CD8-positive, alpha-beta memory T cell (primary cell): Measurements from ENCODE around the gene HOXA7. TPM values are rescaled to one million over a fixed set of nuclear protein-coding genes. Genes with fewer than 3 reads are reported as not detected.

Source experiments
- CTCF ChIA-PET: fragments of 350-600 bp; sonication (Branson Sonifier 250); formaldehyde crosslinking; loops from one replicate; lab custom pipeline; 2021; ENCODE audit warnings: antibody characterized with exemption; lab: Charles Lee
- POLR2A ChIA-PET: fragments of 350-600 bp; sonication (Branson Sonifier 250); formaldehyde crosslinking; loops from one replicate; lab custom pipeline; 2021; ENCODE audit warnings: antibody characterized with exemption; lab: Charles Lee
- DNase-seq, 5 donors: peaks; one replicate each; pipeline versions ENCODE4 v3.0.0 to v3.0.0-alpha.2; 2020 to 2022; ENCODE audit warnings: mixed read lengths in 1 of 5
- H3K27ac ChIP-seq: one replicate; pipeline ENCODE4 v1.7.0; 2013; ENCODE audit warnings: low read depth, mild to moderate bottlenecking, low read length, moderate library complexity
- H3K27me3 ChIP-seq: 2 replicates; pipeline ENCODE4 v1.7.0; 2013; ENCODE audit warnings: low read length, mild to moderate bottlenecking; ENCODE audit not compliant: insufficient read depth, poor library complexity, severe bottlenecking
- H3K36me3 ChIP-seq: 2 replicates; pipeline ENCODE4 v1.7.0; 2013; ENCODE audit warnings: mild to moderate bottlenecking, low read length, moderate library complexity; ENCODE audit not compliant: insufficient read depth
- H3K4me1 ChIP-seq: 2 replicates; pipeline ENCODE4 v1.7.0; 2013; ENCODE audit warnings: mild to moderate bottlenecking, low read length, moderate library complexity; ENCODE audit not compliant: insufficient read depth
- H3K4me3 ChIP-seq: 2 replicates; pipeline ENCODE4 v1.7.0; 2013; ENCODE audit warnings: mild to moderate bottlenecking, low read length
- H3K9me3 ChIP-seq: 2 replicates; pipeline ENCODE4 v1.7.0; 2013; ENCODE audit warnings: mild to moderate bottlenecking, low read length
- H3K27ac Mint-ChIP-seq, 8 donors: one replicate each; pipeline ENCODE4 v1.8.0; 2020 to 2021; ENCODE audit warnings: mixed read lengths in 8 of 8, mild to moderate bottlenecking in 6 of 8, inconsistent platforms in 3 of 8, moderate library complexity in 3 of 8
- H3K27me3 Mint-ChIP-seq, 2 donors: one replicate each; pipeline ENCODE4 v1.8.0; 2020 to 2021; ENCODE audit warnings: mixed read lengths in 2 of 2, mild to moderate bottlenecking in 1 of 2, moderate library complexity in 1 of 2
- H3K36me3 Mint-ChIP-seq, 3 donors: one replicate each; pipeline ENCODE4 v1.8.0; 2020 to 2021; ENCODE audit warnings: mixed read lengths in 3 of 3, inconsistent platforms in 1 of 3, mild to moderate bottlenecking in 1 of 3
- H3K4me1 Mint-ChIP-seq, 3 donors: one replicate each; pipeline ENCODE4 v1.8.0; 2020 to 2021; ENCODE audit warnings: mixed read lengths in 3 of 3, inconsistent platforms in 1 of 3, mild to moderate bottlenecking in 1 of 3
- H3K4me3 Mint-ChIP-seq, 7 donors: one replicate each; pipeline ENCODE4 v1.8.0; 2020 to 2021; ENCODE audit warnings: mixed read lengths in 7 of 7, mild to moderate bottlenecking in 6 of 7, moderate library complexity in 4 of 7, inconsistent platforms in 2 of 7
- H3K9me3 Mint-ChIP-seq, 5 donors: one replicate each; pipeline ENCODE4 v1.8.0; 2020 to 2022; ENCODE audit warnings: mixed read lengths in 5 of 5, mild to moderate bottlenecking in 3 of 5, moderate library complexity in 2 of 5, inconsistent platforms in 1 of 5
- polyA plus RNA-seq: library from polyadenylated mRNA; unstranded; fragments of 300-500 nt; fragmentation: Illumina TruSeq; gene quantifications from one replicate; pipeline ENCODE4 v1.2.3, GENCODE V29; 2021
- total RNA-seq, 2 experiments: library from RNA; stranded (reverse); gene quantifications; one replicate each; pipeline ENCODE4 v1.2.3, GENCODE V29; 2021

HOXA7 gene
- total and polyA plus RNA-seq, 3 experiments from 2014 or later, result not detected

DNA sequence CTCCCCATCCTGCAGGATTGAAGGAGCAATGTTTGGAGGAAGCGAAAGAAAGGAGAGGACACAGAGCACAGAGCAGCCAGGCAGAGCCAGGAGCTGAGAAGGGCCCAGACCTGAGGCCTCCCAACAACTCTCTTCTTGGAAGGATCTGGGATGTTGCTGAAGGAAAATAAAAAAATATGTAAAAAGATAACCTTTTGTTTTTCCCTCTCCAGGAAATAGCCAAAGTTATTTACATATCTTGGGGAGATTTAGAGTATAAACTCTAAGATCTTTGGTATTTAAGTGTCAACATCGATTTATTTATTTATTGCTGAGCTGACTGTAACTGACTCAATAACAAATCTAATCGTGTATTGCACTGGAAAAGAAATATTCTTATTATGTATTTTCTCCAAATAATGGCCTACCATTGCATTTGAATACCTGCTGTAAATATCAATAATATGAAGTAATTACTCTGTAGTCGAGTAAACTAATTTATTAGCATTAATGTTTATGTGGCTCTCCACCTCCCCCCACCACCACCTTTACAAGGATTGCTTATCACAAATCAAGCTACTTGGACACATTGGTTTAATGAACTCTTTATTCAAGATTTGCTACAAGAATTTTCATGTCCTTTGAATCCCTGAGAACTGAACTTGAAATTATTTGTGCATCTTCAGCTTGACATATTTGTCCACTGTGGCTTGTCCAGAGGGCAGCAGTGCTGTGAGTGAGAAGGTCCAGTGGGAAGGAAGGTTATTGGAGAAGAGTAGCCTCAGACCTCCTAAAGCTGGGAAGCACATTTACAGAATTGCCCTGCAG lies 30.4 kb upstream of the HOXA7 start:
- H3K27ac Mint-ChIP-seq, result peak overlapping the region in 2 of 8 donors; percentile 29 to 60
- POLR2A ChIA-PET, result interaction anchor here (1.0 to 1.5 kb wide), 2 partner anchors 9 to 14 kb away, joined by 3 read pairs; no protein-coding TSS in a partner anchor

DNA sequence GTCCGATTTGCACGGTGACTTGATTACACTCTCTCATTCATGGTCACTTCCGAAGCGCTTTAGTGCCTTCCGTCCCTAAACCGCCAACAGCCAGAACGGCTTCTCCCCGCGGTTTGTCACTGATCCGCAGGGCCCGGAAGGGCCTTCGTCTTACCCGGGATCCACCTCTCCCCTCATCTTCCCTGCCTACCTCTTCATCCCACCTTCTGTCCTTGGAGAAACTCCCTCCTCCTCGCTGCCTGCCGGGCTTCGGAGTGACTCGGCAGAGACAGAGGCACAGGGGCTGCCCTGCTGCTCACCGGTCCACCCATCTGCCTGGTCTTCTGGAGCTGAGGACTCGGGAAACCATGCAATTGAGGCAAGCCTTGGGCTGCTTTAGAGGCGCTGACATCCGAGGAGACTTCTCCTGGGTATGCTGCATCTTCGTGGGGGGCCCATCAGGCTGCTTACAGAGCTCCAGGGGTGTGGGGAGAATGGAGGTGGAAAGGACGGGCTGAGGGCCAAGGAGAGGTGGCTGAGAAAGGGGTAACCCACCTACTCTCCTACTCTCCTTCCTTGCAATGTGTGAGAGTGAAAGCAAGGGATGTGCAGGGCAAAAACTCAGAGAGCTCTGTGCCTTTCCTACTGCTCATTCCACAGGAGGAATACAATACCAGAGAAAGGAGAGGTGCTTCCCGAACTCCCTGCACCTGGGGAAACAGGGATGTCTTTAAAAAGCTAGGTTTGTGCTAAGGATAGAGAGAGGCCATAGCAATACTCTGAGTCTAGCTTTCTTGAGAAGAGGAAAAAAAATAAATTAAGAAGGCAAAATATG lies 29.6 kb upstream of the HOXA7 start:
- Histone ChIP-seq H3K27ac (no peak overlapping the region), H3K27me3 (peaks cover 91% of the 10 kb centered on the region), H3K4me3 (no peak overlapping the region), H3K36me3 (no peaks in the 10 kb centered on the region), H3K9me3 (no peaks in the 10 kb centered on the region), H3K4me1 (peaks cover 54% of the 10 kb centered on the region)
- Mint-ChIP-seq H3K4me1 (peaks cover 48 to 61% (median 51%) of the 10 kb centered on the region in 3 donors), H3K27me3 (peaks cover 87 to 91% of the 10 kb centered on the region in 2 donors), H3K27ac (peak overlapping the region in 4 of 8 donors; percentile 1 to 82 (median 46)), H3K9me3 (peaks cover 0 to 7% (median 0%) of the 10 kb centered on the region in 5 donors), H3K4me3 (peak overlapping the region; percentile 70 to 89 (median 84)), H3K36me3 (no peaks in the 10 kb centered on the region)
- DNase-seq, result peak in 1 of 5 donors; percentile 37
- POLR2A ChIA-PET, result interaction anchor here (1.0 to 1.5 kb wide), 2 partner anchors 10 to 13 kb away, joined by 3 read pairs; no protein-coding TSS in a partner anchor
- CTCF ChIA-PET, result interaction anchor here (1.2 to 2.5 kb wide), 7 partner anchors 10 to 31 kb away, joined by 3 to 15 read pairs (median 8); partner anchors contain the start of gene HOXA13

More for the DNA sequence above, 30.4 kb upstream of the HOXA7 start:
- peaks cover 0 to 7% (median 0%) of the 10 kb centered on the region in 5 donors for H3K9me3 Mint-ChIP-seq
- no peaks in the 10 kb centered on the region for H3K36me3 ChIP-seq
- peaks cover 56% of the 10 kb centered on the region for H3K4me1 ChIP-seq
- H3K4me1 Mint-ChIP-seq, result peaks cover 48 to 63% (median 57%) of the 10 kb centered on the region in 3 donors
- H3K27me3 ChIP-seq, result peaks cover 97% of the 10 kb centered on the region
- CTCF ChIA-PET, result interaction anchor here (1.0 to 2.4 kb wide), 8 partner anchors 7 to 32 kb away, joined by 3 to 15 read pairs (median 4); partner anchors contain the start of gene HOXA13
- DNase-seq, result no peak
- no peak overlapping the region for H3K4me3 ChIP-seq
- peak overlapping the region in 5 of 7 donors; percentile 26 to 38 (median 34) for H3K4me3 Mint-ChIP-seq
- no peaks in the 10 kb centered on the region for H3K9me3 ChIP-seq
- no peak overlapping the region for H3K27ac ChIP-seq
- peaks cover 91 to 92% of the 10 kb centered on the region in 2 donors for H3K27me3 Mint-ChIP-seq
- H3K36me3 Mint-ChIP-seq, result no peaks in the 10 kb centered on the region

DNA sequence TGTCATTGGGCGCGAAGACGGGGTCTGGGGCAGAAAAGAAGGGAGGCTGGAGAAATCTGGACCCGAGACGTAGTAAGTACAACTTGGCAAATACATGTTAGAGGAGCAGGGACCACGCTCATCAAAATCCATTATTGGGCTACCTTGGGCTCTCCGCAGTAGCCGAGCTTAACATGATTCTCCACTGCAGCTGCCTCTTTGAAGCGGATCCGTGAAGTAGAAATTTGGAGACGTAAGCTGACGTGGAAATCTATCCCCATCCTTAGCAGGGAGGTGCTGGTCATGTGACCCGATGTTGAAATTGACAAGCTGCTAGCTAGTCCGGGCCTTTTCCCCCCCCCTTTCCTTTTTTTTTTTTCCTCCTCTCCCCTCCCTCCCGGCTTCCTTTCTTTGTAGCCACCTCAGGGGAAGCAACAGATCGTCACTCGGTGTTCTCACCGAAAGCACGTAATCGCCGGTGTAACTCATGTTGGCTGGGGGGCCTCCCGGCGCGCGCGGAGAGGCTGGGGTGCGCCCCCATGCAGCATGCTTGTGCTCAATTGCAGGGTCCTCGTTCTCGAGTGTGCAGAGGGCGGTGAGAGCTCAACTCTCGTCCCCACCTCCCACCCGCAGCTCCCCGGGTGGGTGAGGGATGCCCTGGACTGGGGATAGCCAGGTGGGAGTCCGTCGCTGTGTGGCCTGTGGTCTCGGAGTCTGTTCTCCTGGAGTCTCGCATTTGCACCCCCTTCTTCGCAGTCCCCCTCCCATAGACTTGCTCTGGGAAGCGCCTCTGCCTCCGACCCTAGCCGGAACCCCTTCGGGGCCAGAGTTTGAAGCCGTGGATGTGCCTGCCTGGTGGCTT lies 28.8 kb upstream of the HOXA7 start, which contains the start of gene HOXA11:
Gene HOXA11 (minus strand): TSS at position 220 of the 841 bp plus-strand sequence. CDS start 88 bp downstream, at position 132.
- Histone ChIP-seq H3K36me3 (no peaks in the 10 kb centered on the region), H3K27me3 (peaks cover 82% of the 10 kb centered on the region), H3K4me1 (peaks cover 54% of the 10 kb centered on the region), H3K9me3 (no peaks in the 10 kb centered on the region), H3K4me3 (peak within 1 kb of the TSS; percentile 34), H3K27ac (no peak within 1 kb of the TSS)
- ChIA-PET CTCF (interaction anchor here (0.7 to 2.5 kb wide), 4 partner anchors 11 to 22 kb away, joined by 3 to 10 read pairs (median 6); no protein-coding TSS in a partner anchor), POLR2A (interaction anchor here (0.7 to 1.0 kb wide), 2 partner anchors 13 to 18 kb away, joined by 3 to 4 read pairs; no protein-coding TSS in a partner anchor)
- H3K9me3 Mint-ChIP-seq, result peaks cover 0 to 7% (median 0%) of the 10 kb centered on the region in 5 donors
- no peaks in the 10 kb centered on the region for H3K36me3 Mint-ChIP-seq
- H3K4me3 Mint-ChIP-seq, result peak within 1 kb of the TSS; percentile 70 to 89 (median 84)
- H3K27me3 Mint-ChIP-seq, result peaks cover 82 to 88% of the 10 kb centered on the region in 2 donors
- H3K4me1 Mint-ChIP-seq, result peaks cover 48 to 63% (median 51%) of the 10 kb centered on the region in 3 donors
- H3K27ac Mint-ChIP-seq, result peak within 1 kb of the TSS in 6 of 8 donors; percentile 1 to 82 (median 52)
- DNase-seq, result peak in 1 of 5 donors; percentile 43

DNA sequence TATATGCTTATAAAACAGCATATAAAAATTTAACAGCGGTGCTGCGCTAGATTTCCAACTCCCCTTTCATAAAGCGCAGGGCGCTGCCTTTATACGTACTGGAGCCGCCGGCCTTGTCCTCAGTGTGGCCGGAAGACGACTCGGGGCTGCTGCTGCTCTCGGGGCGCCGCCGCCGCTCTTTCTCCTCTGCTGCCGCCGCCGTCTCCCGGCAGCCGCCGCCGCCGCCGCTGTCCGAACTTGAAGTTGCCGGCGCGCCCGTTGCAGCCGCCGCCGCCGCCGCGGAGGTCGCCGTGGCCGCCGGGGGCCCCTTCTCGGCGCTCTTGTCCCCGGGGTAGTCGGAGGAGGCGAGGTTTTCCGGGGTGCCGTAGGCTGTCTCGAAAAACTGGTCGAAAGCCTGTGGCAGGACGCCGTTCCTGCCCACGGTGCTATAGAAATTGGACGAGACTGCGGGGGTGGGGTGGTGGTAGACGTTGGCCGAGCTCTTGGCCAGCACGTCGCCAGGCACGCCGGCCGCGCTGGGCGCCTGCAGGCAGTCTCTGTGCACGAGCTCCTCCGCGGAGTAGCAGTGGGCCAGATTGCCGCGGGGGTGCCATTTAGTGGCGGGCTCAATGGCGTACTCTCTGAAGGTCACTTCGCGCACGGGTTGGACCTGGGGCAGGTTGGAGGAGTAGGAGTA lies 28.0 kb upstream of the HOXA7 start:
- H3K4me3 ChIP-seq, result peak overlapping the region; percentile 34

DNA sequence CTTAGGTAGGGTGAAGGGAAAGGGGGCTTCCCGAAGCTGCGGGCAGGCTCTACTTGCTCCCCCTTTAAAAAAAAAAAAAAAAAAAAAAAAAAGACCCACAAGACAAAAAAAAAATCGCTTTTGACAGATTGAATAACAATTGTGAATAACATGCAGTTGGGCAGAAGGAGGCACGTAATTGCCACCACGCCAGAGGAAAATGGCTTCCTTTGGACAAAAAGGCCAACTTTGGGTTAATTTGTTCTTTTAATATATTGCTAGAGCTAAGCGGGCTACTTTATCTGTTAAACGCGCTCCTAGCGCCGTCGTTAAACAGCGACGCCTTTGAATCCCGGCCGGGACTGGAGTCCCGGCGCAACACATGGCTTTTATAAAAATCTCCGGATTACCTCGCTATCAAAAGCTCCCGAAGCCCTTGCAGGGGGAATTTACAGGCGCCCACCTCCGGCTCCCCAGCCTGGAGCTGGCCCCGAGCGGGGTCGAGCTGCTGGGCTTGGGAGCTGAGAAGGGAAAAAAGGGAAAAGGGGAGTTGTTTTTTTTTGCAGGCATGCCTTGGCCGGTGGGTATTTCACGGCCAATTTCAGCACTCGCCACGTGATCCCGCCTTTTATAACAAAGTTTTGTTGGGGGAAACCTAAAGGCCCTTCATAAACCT lies 27.3 kb upstream of the HOXA7 start:
- peaks cover 48 to 58% (median 55%) of the 10 kb centered on the region in 3 donors for H3K4me1 Mint-ChIP-seq
- Histone ChIP-seq H3K9me3 (no peaks in the 10 kb centered on the region), H3K36me3 (no peaks in the 10 kb centered on the region), H3K4me3 (peak overlapping the region; percentile 34), H3K27me3 (peaks cover 78% of the 10 kb centered on the region), H3K27ac (no peak overlapping the region), H3K4me1 (peaks cover 50% of the 10 kb centered on the region)
- ChIA-PET POLR2A (no interaction called here), CTCF (interaction anchor here (1.7 to 2.5 kb wide), 2 partner anchors 12 to 23 kb away, joined by 6 to 9 read pairs; no protein-coding TSS in a partner anchor)
- H3K27me3 Mint-ChIP-seq, result peaks cover 82 to 88% of the 10 kb centered on the region in 2 donors
- peak overlapping the region in 2 of 8 donors; percentile 63 to 74 for H3K27ac Mint-ChIP-seq
- H3K36me3 Mint-ChIP-seq, result no peaks in the 10 kb centered on the region
- peak overlapping the region; percentile 45 to 88 (median 75) for H3K4me3 Mint-ChIP-seq
- DNase-seq, result peak in 1 of 5 donors; percentile 11
- H3K9me3 Mint-ChIP-seq, result peaks cover 0 to 7% (median 0%) of the 10 kb centered on the region in 5 donors

More for the DNA sequence above, 28.0 kb upstream of the HOXA7 start:
- peaks cover 78% of the 10 kb centered on the region for H3K27me3 ChIP-seq
- no peak overlapping the region for H3K27ac ChIP-seq
- H3K4me1 ChIP-seq, result peaks cover 56% of the 10 kb centered on the region
- no peaks in the 10 kb centered on the region for H3K9me3 ChIP-seq
- H3K36me3 Mint-ChIP-seq, result no peaks in the 10 kb centered on the region
- H3K9me3 Mint-ChIP-seq, result peaks cover 0 to 7% (median 0%) of the 10 kb centered on the region in 5 donors
- peak in 1 of 5 donors; percentile 45 for DNase-seq
- H3K4me1 Mint-ChIP-seq, result peaks cover 49 to 64% (median 53%) of the 10 kb centered on the region in 3 donors
- POLR2A ChIA-PET, result interaction anchor here (0.7 kb wide), 1 partner anchor 17 kb away, joined by 4 read pairs; no protein-coding TSS in a partner anchor
- peaks cover 82 to 87% of the 10 kb centered on the region in 2 donors for H3K27me3 Mint-ChIP-seq
- no peaks in the 10 kb centered on the region for H3K36me3 ChIP-seq
- peak overlapping the region in 4 of 8 donors; percentile 31 to 79 (median 75) for H3K27ac Mint-ChIP-seq
- CTCF ChIA-PET, result interaction anchor here (0.7 to 2.5 kb wide), 4 partner anchors 12 to 23 kb away, joined by 3 to 9 read pairs (median 5); no protein-coding TSS in a partner anchor
- peak overlapping the region; percentile 70 to 88 (median 84) for H3K4me3 Mint-ChIP-seq
